ENCODE measurements around the gene F12. TPM values are rescaled to one million over a fixed set of nuclear protein-coding genes. Genes with fewer than 3 reads are reported as not detected.

The F12 gene
- total and polyA plus RNA-seq, 2 donors (not counting 3 experiments of a cell fraction or from before 2014, with no cell fraction given): 1.00 to 1.4 TPM

DNA sequence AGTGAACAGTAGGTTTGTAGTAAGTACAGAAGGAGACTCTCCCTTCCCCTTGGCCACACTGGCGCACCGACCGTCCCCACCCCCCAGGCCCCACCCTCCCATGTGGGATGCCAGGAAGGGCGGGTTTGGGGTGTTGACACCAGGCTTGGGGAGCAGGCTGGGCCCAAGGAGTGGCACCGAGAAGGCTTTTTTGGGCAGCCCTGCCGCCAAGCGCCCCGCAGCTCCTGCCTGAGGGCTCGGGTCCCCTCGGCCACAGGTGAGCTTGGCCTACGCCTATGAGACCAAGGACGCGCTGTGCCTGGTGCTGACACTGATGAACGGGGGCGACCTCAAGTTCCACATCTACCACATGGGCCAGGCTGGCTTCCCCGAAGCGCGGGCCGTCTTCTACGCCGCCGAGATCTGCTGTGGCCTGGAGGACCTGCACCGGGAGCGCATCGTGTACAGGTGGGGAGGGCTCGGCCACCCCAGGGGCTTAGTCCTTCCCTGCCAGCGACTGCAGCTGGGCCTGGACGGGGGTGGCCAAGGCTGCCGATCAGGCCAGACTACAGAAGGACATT, 24.4 kb upstream of the F12 start:
- no peak overlapping the region for H3K4me2 ChIP-seq (ENCODE audit: insufficient read depth, low read length)
- H3K9ac ChIP-seq (replicated peaks; ENCODE audit: extremely low read depth, insufficient read depth, low read length): no peak overlapping the region
- H3K9me3 ChIP-seq (replicated peaks; ENCODE audit: control insufficient read depth, insufficient read depth, low read length): no peaks in the 10 kb centered on the region
- no peak for DNase-seq (ENCODE audit: low read depth, low spot score)
- no peak for FAIRE-seq
- intact Hi-C loops (cut with micrococcal nuclease): no loop called here
- dilution Hi-C loops (cut with MboI; ENCODE audit: extremely low pct_ligation_motif_present, low sequenced_read_pairs): no loop called here
- CTCF ChIA-PET: interaction anchor here (1.0 to 2.0 kb wide), 4 partner anchors 22 to 43 kb away, joined by 4 to 5 read pairs (median 5); no protein-coding TSS in a partner anchor
- peaks cover 9% of the 10 kb centered on the region for H3K79me2 ChIP-seq (ENCODE audit: control insufficient read depth, insufficient read depth, low read length)
- no peak for TF ChIP-seq POLR2AphosphoS5 (IDR thresholded peaks at IDR 0.05; ENCODE audit: insufficient read depth, low read depth, low read length)
- H3K9me1 ChIP-seq (replicated peaks; ENCODE audit: control insufficient read depth, extremely low read depth, insufficient read depth, low read length): no peaks in the 10 kb centered on the region
- H3K27me3 ChIP-seq (ENCODE audit: control insufficient read depth in 2 of 2, insufficient read depth in 2 of 2, low read length in 2 of 2): no peaks in the 10 kb centered on the region
- no TSS peak for BruUV-seq (replicated peaks)
- H4K20me1 ChIP-seq (replicated peaks; ENCODE audit: control insufficient read depth, extremely low read depth, insufficient read depth, low read length): no peaks in the 10 kb centered on the region
- H2AFZ ChIP-seq (ENCODE audit: low read depth, low read length): no peak overlapping the region
- no peaks in the 10 kb centered on the region for H3K4me1 ChIP-seq (ENCODE audit: control insufficient read depth, extremely low read depth, insufficient read depth, low read length)
- POLR2A ChIA-PET: interaction anchor here (0.6 kb wide), 1 partner anchor 7 kb away, joined by 3 read pairs; the partner anchor contains the start of gene GRK6
- H3K27ac ChIP-seq (ENCODE audit: insufficient read depth, low read depth, low read length): no peak overlapping the region
- H3K36me3 ChIP-seq (ENCODE audit: control insufficient read depth in 2 of 2, extremely low read depth in 1 of 2, insufficient read depth in 2 of 2, low read length in 2 of 2): peaks cover 11 to 31% of the 10 kb centered on the region in 2 experiments
- H3K4me3 ChIP-seq (replicated peaks in 1 of 3; ENCODE audit: insufficient read depth in 1 of 3, low read depth in 1 of 3, low read length in 3 of 3): no peak overlapping the region

DNA sequence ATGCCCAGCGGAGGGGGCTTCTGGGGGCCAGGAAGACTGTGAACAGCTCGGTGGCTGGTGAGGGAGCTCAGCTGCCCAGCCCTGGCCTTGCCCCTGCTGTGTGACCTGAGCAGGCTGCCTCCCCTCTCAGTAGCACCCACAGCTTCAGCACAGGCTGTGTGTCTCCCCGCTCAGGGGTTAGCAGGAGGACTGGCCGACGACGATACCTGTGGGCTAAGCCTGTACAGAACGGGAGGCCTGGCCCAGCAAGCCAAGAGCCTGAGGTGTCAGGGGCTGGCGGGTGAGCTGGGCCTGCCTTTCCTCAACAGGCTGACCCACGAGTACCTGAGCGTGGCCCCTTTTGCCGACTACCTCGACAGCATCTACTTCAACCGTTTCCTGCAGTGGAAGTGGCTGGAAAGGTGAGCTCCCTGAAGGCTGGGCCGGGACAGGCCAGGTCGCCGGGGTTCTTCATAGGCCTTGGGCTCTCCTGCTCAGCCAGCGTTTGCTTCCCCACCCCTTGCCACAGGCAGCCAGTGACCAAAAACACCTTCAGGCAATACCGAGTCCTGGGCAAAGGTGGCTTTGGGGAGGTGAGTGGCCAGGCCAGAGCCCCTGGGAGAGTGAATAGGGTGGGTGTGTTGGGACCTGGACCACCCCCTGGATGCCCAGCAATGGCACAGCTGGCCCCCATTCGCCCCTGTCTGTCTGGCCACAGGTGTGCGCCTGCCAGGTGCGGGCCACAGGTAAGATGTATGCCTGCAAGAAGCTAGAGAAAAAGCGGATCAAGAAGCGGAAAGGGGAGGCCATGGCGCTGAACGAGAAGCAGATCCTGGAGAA, 23.7 kb upstream of the F12 start:
- dilution Hi-C loops (cut with MboI; ENCODE audit: extremely low pct_ligation_motif_present, low sequenced_read_pairs): no loop called here
- Histone ChIP-seq H3K9me3 (replicated peaks; ENCODE audit: control insufficient read depth, insufficient read depth, low read length) (no peaks in the 10 kb centered on the region), H3K9me1 (replicated peaks; ENCODE audit: control insufficient read depth, extremely low read depth, insufficient read depth, low read length) (no peaks in the 10 kb centered on the region), H3K9ac (replicated peaks; ENCODE audit: extremely low read depth, insufficient read depth, low read length) (no peak overlapping the region), H3K4me2 (ENCODE audit: insufficient read depth, low read length) (no peak overlapping the region), H3K79me2 (ENCODE audit: control insufficient read depth, insufficient read depth, low read length) (peaks cover 15% of the 10 kb centered on the region), H3K27me3 (ENCODE audit: control insufficient read depth in 2 of 2, insufficient read depth in 2 of 2, low read length in 2 of 2) (no peaks in the 10 kb centered on the region), H3K36me3 (ENCODE audit: control insufficient read depth in 2 of 2, extremely low read depth in 1 of 2, insufficient read depth in 2 of 2, low read length in 2 of 2) (peaks cover 11 to 31% of the 10 kb centered on the region in 2 experiments), H3K4me3 (replicated peaks in 1 of 3; ENCODE audit: insufficient read depth in 1 of 3, low read depth in 1 of 3, low read length in 3 of 3) (no peak overlapping the region), H3K4me1 (ENCODE audit: control insufficient read depth, extremely low read depth, insufficient read depth, low read length) (no peaks in the 10 kb centered on the region), H2AFZ (ENCODE audit: low read depth, low read length) (no peak overlapping the region), H3K27ac (ENCODE audit: insufficient read depth, low read depth, low read length) (no peak overlapping the region), H4K20me1 (replicated peaks; ENCODE audit: control insufficient read depth, extremely low read depth, insufficient read depth, low read length) (no peaks in the 10 kb centered on the region)
- intact Hi-C loops (cut with micrococcal nuclease): no loop called here
- FAIRE-seq: no peak
- DNase-seq (ENCODE audit: low read depth, low spot score): no peak
- ChIA-PET CTCF (interaction anchor here (1.0 to 2.0 kb wide), 3 partner anchors 22 to 42 kb away, joined by 4 to 5 read pairs (median 5); no protein-coding TSS in a partner anchor), POLR2A (no interaction called here)
- no peak for TF ChIP-seq MYC (IDR thresholded peaks at IDR 0.05; ENCODE audit: low read depth, low read length)
- TF ChIP-seq EZH2 (IDR thresholded peaks at IDR 0.05; ENCODE audit: borderline replicate concordance, low read depth, low read length, severe bottlenecking): no peak
- TF ChIP-seq POLR2A (IDR thresholded peaks at IDR 0.05; ENCODE audit: low read depth, low read length): no peak
- TF ChIP-seq, protein P1, sequence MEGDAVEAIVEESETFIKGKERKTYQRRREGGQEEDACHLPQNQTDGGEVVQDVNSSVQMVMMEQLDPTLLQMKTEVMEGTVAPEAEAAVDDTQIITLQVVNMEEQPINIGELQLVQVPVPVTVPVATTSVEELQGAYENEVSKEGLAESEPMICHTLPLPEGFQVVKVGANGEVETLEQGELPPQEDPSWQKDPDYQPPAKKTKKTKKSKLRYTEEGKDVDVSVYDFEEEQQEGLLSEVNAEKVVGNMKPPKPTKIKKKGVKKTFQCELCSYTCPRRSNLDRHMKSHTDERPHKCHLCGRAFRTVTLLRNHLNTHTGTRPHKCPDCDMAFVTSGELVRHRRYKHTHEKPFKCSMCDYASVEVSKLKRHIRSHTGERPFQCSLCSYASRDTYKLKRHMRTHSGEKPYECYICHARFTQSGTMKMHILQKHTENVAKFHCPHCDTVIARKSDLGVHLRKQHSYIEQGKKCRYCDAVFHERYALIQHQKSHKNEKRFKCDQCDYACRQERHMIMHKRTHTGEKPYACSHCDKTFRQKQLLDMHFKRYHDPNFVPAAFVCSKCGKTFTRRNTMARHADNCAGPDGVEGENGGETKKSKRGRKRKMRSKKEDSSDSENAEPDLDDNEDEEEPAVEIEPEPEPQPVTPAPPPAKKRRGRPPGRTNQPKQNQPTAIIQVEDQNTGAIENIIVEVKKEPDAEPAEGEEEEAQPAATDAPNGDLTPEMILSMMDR (IDR thresholded peaks at IDR 0.05; ENCODE audit: extremely low read depth in 1 of 2, insufficient read depth in 1 of 2, low read depth in 1 of 2, low read length in 2 of 2): no peak
- no peak for TF ChIP-seq GATA2 (IDR thresholded peaks at IDR 0.05; ENCODE audit: insufficient read depth, insufficient read length, low read depth, low read length)
- TF ChIP-seq JUN (IDR thresholded peaks at IDR 0.05; ENCODE audit: borderline replicate concordance, insufficient read depth, insufficient read length, low read depth): no peak
- BruUV-seq (replicated peaks): no TSS peak
